Fibroblast of pulmonary artery (primary cell): Measurements from ENCODE around the gene PCOLCE2.

Experiments
- DNase-seq: peaks from one replicate; pipeline ENCODE4 v3.0.0-alpha.2; 2010; ENCODE audit warnings: low read depth
- H3K4me3 ChIP-seq: replicated peaks from 2 replicates; pipeline ENCODE4 v1.5.1; 2011; ENCODE audit warnings: low read depth, mild to moderate bottlenecking, control low read depth, low read length, moderate library complexity
- CTCF ChIP-seq: IDR thresholded peaks from 2 replicates; pipeline ENCODE4 v1.5.1; 2011; ENCODE audit warnings: mild to moderate bottlenecking, control low read depth, low read length, inconsistent platforms; ENCODE audit errors: missing control alignments

PCOLCE2 gene, protein sequence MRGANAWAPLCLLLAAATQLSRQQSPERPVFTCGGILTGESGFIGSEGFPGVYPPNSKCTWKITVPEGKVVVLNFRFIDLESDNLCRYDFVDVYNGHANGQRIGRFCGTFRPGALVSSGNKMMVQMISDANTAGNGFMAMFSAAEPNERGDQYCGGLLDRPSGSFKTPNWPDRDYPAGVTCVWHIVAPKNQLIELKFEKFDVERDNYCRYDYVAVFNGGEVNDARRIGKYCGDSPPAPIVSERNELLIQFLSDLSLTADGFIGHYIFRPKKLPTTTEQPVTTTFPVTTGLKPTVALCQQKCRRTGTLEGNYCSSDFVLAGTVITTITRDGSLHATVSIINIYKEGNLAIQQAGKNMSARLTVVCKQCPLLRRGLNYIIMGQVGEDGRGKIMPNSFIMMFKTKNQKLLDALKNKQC

GRCh38 chr3:142888481-142889211, at the start of gene PCOLCE2:
TSS of gene PCOLCE2 (minus strand) at chr3:142889083. CDS start at chr3:142888896, 187 bp downstream.
- H3K4me3 ChIP-seq = peak within 1 kb of the TSS; percentile 51
- no peak for TF ChIP-seq CTCF
- no peak for DNase-seq

- DNase-seq = no peak
- no peak overlapping the region for H3K4me3 ChIP-seq
- no peak for TF ChIP-seq CTCF
Observed at GRCh38 chr3:142935963-142936362, 47.1 kb upstream of the PCOLCE2 start.

- H3K4me3 ChIP-seq = no peak overlapping the region
- no peak for DNase-seq
- no peak for TF ChIP-seq CTCF
Observed at GRCh38 chr3:142934887-142935269, 46.0 kb upstream of the PCOLCE2 start.

DNA sequence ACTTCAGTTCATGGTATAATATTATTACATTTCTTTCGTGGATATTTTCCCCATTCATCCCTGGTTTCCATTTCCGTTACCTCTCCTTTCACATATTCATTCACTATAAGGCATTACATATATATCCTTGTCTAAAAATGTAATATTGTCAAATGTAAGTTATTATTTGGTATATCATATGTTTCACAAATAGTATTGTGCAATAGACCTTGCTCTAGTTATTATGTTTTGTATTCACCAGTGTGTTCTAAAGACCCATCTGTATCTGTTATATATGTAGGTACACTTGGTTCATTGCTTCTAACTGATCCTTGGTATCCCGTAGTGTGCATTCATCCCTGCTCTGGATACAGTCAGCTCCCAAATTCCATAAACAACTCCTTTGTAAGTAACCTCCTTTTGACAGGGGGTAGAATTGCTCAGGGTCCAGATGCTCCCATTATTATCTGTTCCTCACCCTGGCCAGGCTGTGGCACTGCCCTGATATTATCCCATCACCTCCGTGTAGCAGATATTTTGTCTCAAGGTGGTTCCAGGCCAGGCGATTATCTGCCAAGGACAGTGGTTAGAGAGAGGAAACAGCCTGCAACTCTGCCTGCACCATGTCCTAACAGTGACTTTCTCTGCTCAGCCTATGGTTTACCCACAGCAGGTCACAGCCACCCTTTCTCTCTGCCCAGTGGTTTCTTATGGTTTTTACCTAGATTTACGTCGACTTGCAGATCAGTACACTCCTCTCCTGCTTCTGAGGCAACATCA, 45.4 kb upstream of the PCOLCE2 start:
- no peak overlapping the region for H3K4me3 ChIP-seq
- TF ChIP-seq CTCF = no peak
- DNase-seq = no peak

- no peak for DNase-seq
- TF ChIP-seq CTCF = peak; percentile 17
Observed at GRCh38 chr3:142931222-142931621, 42.3 kb upstream of the PCOLCE2 start.

GRCh38 chr3:142930463-142930862, 41.6 kb upstream of the PCOLCE2 start:
- no peak for TF ChIP-seq CTCF
- DNase-seq = peak; percentile 14
- H3K4me3 ChIP-seq = no peak overlapping the region

More at GRCh38 chr3:142931222-142931621, 42.3 kb upstream of the PCOLCE2 start:
- H3K4me3 ChIP-seq = no peak overlapping the region
